ENCODE data around the gene C9orf152. TPM values are rescaled to one million over a fixed set of nuclear protein-coding genes. Genes with fewer than 3 reads are reported as not detected.

The C9orf152 gene
- total and polyA plus RNA-seq, 2 experiments from 2014 or later, result not detected

DNA sequence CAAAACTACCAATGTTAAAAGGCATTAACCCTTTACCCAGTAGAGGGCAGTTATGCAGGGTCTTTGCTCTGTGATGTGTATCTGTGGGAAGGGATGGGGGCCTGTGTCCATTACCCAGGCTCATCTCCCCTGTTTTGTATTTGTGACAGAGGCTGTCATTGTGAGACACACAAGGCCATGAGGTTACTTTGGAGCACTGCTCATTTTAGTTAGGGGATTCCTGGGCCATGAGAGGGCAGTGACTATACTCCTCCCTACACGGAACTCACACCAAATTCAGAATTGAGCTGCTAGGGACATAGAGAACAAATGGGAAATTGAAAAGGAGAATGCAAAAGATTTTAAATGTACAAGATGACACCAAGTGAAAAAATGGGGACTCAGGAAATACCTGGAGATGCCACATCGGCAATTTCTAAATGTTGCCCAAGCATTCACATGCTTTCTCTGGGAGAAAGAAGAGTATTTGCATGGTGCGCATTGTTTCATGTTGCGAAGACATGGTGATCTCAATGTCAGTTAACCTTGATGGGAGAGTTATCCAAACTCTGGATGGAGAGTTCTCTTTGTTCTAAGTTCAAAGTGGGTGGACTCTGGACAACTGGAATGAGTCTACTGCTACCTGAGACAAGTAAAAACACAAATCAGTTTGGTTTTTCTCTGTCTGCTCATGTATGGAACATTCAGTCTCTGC, 32.5 kb downstream of the C9orf152 start:
- Histone ChIP-seq H3K4me2 (no peak overlapping the region), H3K27me3 (ENCODE audit: insufficient read depth) (no peaks in the 10 kb centered on the region), H3K27ac (ENCODE audit: low read depth) (no peak overlapping the region), H4K20me1 (replicated peaks; ENCODE audit: insufficient read depth) (no peaks in the 10 kb centered on the region), H3K4me1 (ENCODE audit: insufficient read depth) (peaks cover 12% of the 10 kb centered on the region), H3K36me3 (ENCODE audit: insufficient read depth) (no peaks in the 10 kb centered on the region), H3K4me3 (no peak overlapping the region), H3F3A (replicated peaks; ENCODE audit: low read depth) (no peaks in the 10 kb centered on the region), H3K79me2 (replicated peaks; ENCODE audit: insufficient read depth) (no peaks in the 10 kb centered on the region), H2AFZ (no peak overlapping the region), H3K9me2 (ENCODE audit: insufficient read depth) (no peaks in the 10 kb centered on the region)
- Mint-ChIP-seq H3K36me3 (ENCODE audit: low read depth) (peaks cover 3% of the 10 kb centered on the region; the same call in 1 of the 3 replicates), H3K27me3 (ENCODE audit: insufficient read depth, low read depth, poor library complexity) (peaks cover 5% of the 10 kb centered on the region), H3K4me1 (peaks cover 15% of the 10 kb centered on the region), H3K27ac (no peak overlapping the region), H3K4me3 (no peak overlapping the region), H3K9me3 (peaks cover under 1% of the 10 kb centered on the region; the same call in 2 of the 3 replicates)
- no peak for ATAC-seq
- DNase-seq (ENCODE audit: low spot score), result no peak
- TF ChIP-seq, protein P1, sequence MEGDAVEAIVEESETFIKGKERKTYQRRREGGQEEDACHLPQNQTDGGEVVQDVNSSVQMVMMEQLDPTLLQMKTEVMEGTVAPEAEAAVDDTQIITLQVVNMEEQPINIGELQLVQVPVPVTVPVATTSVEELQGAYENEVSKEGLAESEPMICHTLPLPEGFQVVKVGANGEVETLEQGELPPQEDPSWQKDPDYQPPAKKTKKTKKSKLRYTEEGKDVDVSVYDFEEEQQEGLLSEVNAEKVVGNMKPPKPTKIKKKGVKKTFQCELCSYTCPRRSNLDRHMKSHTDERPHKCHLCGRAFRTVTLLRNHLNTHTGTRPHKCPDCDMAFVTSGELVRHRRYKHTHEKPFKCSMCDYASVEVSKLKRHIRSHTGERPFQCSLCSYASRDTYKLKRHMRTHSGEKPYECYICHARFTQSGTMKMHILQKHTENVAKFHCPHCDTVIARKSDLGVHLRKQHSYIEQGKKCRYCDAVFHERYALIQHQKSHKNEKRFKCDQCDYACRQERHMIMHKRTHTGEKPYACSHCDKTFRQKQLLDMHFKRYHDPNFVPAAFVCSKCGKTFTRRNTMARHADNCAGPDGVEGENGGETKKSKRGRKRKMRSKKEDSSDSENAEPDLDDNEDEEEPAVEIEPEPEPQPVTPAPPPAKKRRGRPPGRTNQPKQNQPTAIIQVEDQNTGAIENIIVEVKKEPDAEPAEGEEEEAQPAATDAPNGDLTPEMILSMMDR (conservative IDR thresholded peaks at IDR 0.05; ENCODE audit: low read depth in 2 of 2), result peak in 1 of 2 experiments; percentile 21; a peak in 1 of 4 replicates
- TF ChIP-seq ZNF114 (CRISPR knock-in tag; IDR thresholded peaks at IDR 0.05), result no peak

DNA sequence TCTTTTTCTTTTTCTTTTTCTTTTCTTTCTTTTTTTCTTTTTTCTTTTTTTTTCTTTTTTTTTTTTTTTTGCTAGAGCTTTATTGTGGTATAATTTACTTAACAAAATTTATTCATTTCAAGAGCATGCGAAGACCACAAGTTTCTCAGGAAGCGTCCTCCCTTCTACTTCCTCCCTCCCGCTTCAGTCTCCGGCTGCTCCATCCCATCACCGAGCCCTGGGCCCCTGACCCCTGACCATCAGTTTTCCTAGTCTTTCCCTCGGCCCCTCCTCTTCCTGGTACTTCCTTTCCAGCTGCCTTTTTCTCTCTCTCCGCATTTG, 34.7 kb downstream of the C9orf152 start:
- no peaks in the 10 kb centered on the region for H4K20me1 ChIP-seq (replicated peaks; ENCODE audit: insufficient read depth)
- peak overlapping the region; percentile 55 for H3K4me3 ChIP-seq
- peak; percentile 70 for DNase-seq (ENCODE audit: low spot score)
- H3K4me3 Mint-ChIP-seq, result peak overlapping the region; percentile 69
- peaks cover 14% of the 10 kb centered on the region for H3K36me3 Mint-ChIP-seq (ENCODE audit: low read depth)
- no peaks in the 10 kb centered on the region for H3K27me3 ChIP-seq (ENCODE audit: insufficient read depth)
- 0 out of 2 replicates have a peak, but pooled peaks have one; percentile 18 for TF ChIP-seq POLR2AphosphoS5 (IDR thresholded peaks at IDR 0.05; ENCODE audit: low read depth)
- TF ChIP-seq, protein P2, sequence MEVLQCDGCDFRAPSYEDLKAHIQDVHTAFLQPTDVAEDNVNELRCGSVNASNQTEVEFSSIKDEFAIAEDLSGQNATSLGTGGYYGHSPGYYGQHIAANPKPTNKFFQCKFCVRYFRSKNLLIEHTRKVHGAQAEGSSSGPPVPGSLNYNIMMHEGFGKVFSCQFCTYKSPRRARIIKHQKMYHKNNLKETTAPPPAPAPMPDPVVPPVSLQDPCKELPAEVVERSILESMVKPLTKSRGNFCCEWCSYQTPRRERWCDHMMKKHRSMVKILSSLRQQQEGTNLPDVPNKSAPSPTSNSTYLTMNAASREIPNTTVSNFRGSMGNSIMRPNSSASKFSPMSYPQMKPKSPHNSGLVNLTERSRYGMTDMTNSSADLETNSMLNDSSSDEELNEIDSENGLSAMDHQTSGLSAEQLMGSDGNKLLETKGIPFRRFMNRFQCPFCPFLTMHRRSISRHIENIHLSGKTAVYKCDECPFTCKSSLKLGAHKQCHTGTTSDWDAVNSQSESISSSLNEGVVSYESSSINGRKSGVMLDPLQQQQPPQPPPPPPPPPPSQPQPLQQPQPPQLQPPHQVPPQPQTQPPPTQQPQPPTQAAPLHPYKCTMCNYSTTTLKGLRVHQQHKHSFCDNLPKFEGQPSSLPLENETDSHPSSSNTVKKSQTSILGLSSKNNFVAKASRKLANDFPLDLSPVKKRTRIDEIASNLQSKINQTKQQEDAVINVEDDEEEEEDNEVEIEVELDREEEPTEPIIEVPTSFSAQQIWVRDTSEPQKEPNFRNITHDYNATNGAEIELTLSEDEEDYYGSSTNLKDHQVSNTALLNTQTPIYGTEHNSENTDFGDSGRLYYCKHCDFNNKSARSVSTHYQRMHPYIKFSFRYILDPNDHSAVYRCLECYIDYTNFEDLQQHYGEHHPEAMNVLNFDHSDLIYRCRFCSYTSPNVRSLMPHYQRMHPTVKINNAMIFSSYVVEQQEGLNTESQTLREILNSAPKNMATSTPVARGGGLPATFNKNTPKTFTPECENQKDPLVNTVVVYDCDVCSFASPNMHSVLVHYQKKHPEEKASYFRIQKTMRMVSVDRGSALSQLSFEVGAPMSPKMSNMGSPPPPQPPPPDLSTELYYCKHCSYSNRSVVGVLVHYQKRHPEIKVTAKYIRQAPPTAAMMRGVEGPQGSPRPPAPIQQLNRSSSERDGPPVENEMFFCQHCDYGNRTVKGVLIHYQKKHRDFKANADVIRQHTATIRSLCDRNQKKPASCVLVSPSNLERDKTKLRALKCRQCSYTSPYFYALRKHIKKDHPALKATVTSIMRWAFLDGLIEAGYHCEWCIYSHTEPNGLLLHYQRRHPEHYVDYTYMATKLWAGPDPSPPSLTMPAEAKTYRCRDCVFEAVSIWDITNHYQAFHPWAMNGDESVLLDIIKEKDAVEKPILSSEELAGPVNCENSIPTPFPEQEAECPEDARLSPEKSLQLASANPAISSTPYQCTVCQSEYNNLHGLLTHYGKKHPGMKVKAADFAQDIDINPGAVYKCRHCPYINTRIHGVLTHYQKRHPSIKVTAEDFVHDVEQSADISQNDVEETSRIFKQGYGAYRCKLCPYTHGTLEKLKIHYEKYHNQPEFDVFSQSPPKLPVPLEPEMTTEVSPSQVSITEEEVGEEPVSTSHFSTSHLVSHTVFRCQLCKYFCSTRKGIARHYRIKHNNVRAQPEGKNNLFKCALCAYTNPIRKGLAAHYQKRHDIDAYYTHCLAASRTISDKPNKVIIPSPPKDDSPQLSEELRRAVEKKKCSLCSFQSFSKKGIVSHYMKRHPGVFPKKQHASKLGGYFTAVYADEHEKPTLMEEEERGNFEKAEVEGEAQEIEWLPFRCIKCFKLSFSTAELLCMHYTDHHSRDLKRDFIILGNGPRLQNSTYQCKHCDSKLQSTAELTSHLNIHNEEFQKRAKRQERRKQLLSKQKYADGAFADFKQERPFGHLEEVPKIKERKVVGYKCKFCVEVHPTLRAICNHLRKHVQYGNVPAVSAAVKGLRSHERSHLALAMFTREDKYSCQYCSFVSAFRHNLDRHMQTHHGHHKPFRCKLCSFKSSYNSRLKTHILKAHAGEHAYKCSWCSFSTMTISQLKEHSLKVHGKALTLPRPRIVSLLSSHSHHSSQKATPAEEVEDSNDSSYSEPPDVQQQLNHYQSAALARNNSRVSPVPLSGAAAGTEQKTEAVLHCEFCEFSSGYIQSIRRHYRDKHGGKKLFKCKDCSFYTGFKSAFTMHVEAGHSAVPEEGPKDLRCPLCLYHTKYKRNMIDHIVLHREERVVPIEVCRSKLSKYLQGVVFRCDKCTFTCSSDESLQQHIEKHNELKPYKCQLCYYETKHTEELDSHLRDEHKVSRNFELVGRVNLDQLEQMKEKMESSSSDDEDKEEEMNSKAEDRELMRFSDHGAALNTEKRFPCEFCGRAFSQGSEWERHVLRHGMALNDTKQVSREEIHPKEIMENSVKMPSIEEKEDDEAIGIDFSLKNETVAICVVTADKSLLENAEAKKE (CRISPR knock-in tag; IDR thresholded peaks at IDR 0.05), result no peak
- no peaks in the 10 kb centered on the region for H3K36me3 ChIP-seq (ENCODE audit: insufficient read depth)
- H3K27ac Mint-ChIP-seq, result peak overlapping the region; percentile 6; the same call in 1 of the 2 replicates
- peak overlapping the region; percentile 83 for H3K4me2 ChIP-seq
- H2AFZ ChIP-seq, result no peak overlapping the region
- no peaks in the 10 kb centered on the region for H3F3A ChIP-seq (replicated peaks; ENCODE audit: low read depth)
- H3K9me2 ChIP-seq (ENCODE audit: insufficient read depth), result no peaks in the 10 kb centered on the region
- peaks cover 5% of the 10 kb centered on the region for H3K27me3 Mint-ChIP-seq (ENCODE audit: insufficient read depth, low read depth, poor library complexity)
- peaks cover 17% of the 10 kb centered on the region for H3K4me1 Mint-ChIP-seq
- H3K9me3 Mint-ChIP-seq, result no peaks in the 10 kb centered on the region; the same call in 2 of the 3 replicates
- peaks cover 14% of the 10 kb centered on the region for H3K4me1 ChIP-seq (ENCODE audit: insufficient read depth)
- peak; percentile 80 for ATAC-seq
- H3K27ac ChIP-seq (ENCODE audit: low read depth), result 0 out of 2 replicates have a peak overlapping the region, but pooled peaks have one; percentile 63
- no peaks in the 10 kb centered on the region; the same call in 1 of the 2 replicates for H3K79me2 ChIP-seq (replicated peaks; ENCODE audit: insufficient read depth)
